Measurements from ENCODE around the gene KRTAP12-4. TPM values are rescaled to one million over a fixed set of nuclear protein-coding genes. Genes with fewer than 3 reads are reported as not detected.
"Not testable (repeated sequence)": the region's sequence is repeated elsewhere in the genome, so short reads cannot be mapped to it uniquely, and the experiment has no call there.

KRTAP12-4 gene
- total RNA-seq, 2 experiments from 2014 or later: not detected

DNA sequence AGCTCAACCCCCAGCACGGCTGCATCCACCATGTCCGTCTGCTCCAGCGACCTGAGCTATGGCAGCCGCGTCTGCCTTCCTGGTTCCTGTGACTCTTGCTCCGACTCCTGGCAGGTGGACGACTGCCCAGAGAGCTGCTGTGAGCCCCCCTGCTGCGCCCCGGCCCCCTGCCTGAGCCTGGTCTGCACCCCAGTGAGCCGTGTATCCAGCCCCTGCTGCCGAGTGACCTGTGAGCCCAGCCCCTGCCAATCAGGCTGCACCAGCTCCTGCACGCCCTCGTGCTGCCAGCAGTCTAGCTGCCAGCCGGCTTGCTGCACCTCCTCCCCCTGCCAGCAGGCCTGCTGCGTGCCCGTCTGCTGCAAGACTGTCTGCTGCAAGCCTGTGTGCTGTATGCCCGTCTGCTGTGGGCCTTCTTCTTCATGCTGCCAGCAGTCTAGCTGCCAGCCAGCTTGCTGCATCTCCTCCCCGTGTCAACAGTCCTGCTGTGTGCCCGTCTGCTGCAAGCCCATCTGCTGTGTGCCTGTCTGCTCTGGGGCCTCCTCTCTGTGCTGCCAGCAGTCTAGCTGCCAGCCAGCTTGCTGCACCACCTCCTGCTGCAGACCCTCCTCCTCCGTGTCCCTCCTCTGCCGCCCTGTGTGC lies 42.8 kb upstream of the KRTAP12-4 start, which contains the start of gene KRTAP10-12:
KRTAP10-12 (plus strand) TSS at position 1 of the 639 bp plus-strand sequence; CDS start at position 31, 30 bp downstream.
- Mint-ChIP-seq H3K27me3 (peaks cover 50% of the 10 kb centered on the region), H3K9me3 (peaks cover 14% of the 10 kb centered on the region)
- intact Hi-C loops (cut with micrococcal nuclease); DNase-seq; H3K36me3 Mint-ChIP-seq; H3K4me1 Mint-ChIP-seq (ENCODE audit: low read depth); H3K4me3 Mint-ChIP-seq; H3K27ac Mint-ChIP-seq: not testable (repeated sequence)
- CTCF ChIA-PET: interaction anchor here (1.0 kb wide), 1 partner anchor 96 kb away, joined by 4 read pairs; no protein-coding TSS in a partner anchor
- POLR2A ChIA-PET: interaction anchor here (0.6 kb wide), 1 partner anchor 645 kb away, joined by 4 read pairs; no protein-coding TSS in a partner anchor

DNA sequence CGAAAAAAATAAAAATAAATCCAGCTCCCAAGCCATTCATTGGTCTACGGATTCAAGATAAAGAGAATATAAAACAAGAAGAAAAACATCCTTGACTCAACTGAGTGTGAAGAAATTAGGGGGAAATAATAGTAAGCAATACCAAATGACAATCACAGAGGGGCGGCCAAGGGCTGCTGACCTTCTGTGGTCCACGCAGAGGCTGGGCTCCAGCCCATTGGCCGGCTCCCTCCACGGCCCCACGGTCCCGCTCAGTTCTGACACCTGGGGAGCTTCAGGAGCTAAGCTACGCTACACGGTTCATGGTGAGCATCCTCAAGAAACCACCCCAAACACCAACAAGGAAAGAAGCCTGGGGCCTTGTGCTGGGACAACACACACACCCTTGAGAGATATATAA lies 42.1 kb upstream of the KRTAP12-4 start:
- Mint-ChIP-seq H3K27ac (no peak overlapping the region), H3K4me1 (ENCODE audit: low read depth) (peaks cover 6% of the 10 kb centered on the region), H3K9me3 (peaks cover 17% of the 10 kb centered on the region), H3K36me3 (peaks cover 8% of the 10 kb centered on the region), H3K27me3 (peaks cover 45% of the 10 kb centered on the region), H3K4me3 (no peak overlapping the region)
- CTCF ChIA-PET: interaction anchor here (0.6 to 1.0 kb wide), 2 partner anchors 46 to 97 kb away, joined by 3 to 4 read pairs; no protein-coding TSS in a partner anchor
- POLR2A ChIA-PET: interaction anchor here (0.6 kb wide), 1 partner anchor 646 kb away, joined by 4 read pairs; no protein-coding TSS in a partner anchor
- intact Hi-C loops (cut with micrococcal nuclease): no loop called here
- no peak for DNase-seq

DNA sequence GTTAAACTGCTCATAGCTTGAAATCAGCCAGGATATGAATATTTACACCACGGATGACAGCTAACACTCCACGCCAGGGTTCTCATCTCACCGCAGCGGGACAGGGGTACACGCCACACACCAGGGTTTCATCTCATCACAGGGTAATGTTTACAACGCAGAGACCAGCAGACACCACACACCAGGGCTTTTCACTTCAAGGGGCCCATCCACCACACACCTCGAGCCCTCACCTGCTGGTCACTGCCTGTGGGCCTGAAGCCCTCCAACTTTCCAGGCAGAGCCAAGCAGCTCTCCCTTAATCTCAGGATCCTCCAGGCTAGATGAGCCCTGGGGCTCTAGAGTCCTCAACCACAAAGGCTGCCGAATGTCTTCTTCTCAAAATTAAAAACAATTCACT lies 41.2 kb upstream of the KRTAP12-4 start:
- no peak for DNase-seq
- Mint-ChIP-seq H3K4me1 (ENCODE audit: low read depth) (peaks cover 6% of the 10 kb centered on the region), H3K4me3 (no peak overlapping the region), H3K9me3 (peaks cover 17% of the 10 kb centered on the region), H3K27ac (no peak overlapping the region), H3K36me3 (peaks cover 8% of the 10 kb centered on the region), H3K27me3 (peaks cover 39% of the 10 kb centered on the region)
- ChIA-PET POLR2A (no interaction called here), CTCF (no interaction called here)
- intact Hi-C loops (cut with micrococcal nuclease): no loop called here

DNA sequence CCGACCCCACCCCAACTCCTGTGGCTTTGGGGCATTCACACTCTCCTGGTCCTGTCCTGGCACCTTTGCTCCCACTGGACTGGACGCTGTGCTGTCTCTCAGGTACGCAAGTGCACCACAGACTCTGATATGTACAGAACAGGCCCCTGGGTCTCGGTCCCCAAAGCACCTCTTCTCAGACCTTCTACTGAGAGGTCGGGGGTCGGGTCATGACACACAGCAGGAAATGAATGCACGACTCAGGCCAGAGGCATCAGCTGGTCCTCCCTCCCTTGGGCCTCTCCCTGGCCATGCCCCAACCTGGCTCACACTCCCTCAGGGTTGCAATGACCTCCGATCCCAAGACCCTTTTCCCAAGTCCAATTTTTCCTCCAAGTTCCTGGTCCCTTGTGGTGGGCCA lies 40.7 kb upstream of the KRTAP12-4 start:
- intact Hi-C loops (cut with micrococcal nuclease): no loop called here
- Mint-ChIP-seq H3K27ac (no peak overlapping the region), H3K9me3 (peaks cover 17% of the 10 kb centered on the region), H3K4me1 (ENCODE audit: low read depth) (peaks cover 6% of the 10 kb centered on the region), H3K4me3 (no peak overlapping the region), H3K27me3 (peaks cover 37% of the 10 kb centered on the region), H3K36me3 (peaks cover 8% of the 10 kb centered on the region)
- no peak for DNase-seq
- CTCF ChIA-PET: no interaction called here
- POLR2A ChIA-PET: no interaction called here

DNA sequence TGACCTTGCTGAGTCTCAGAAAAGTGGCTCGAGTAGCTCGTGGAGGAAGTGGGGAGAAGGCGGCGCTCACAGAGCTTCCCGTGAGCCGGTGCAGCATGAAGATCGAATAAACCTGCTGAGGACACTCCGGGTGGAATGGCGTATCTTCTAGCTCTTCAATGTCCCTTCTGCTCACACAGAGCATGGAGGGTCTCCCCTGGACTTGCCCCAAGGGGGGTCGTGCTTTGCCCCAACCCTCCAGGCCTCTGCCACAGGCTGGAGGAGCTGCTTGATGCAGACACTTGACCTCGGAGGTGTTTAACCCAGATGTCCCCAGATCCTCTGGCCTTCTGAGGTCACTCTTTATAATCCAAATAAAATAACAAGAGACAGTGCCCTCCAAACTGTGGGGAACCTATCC lies 40.3 kb upstream of the KRTAP12-4 start:
- H3K27me3 Mint-ChIP-seq: peaks cover 33% of the 10 kb centered on the region
- no peak overlapping the region for H3K27ac Mint-ChIP-seq
- ChIA-PET CTCF (no interaction called here), POLR2A (no interaction called here)
- no peak for DNase-seq
- intact Hi-C loops (cut with micrococcal nuclease): no loop called here
- H3K9me3 Mint-ChIP-seq: peaks cover 17% of the 10 kb centered on the region
- H3K4me3 Mint-ChIP-seq: no peak overlapping the region
- H3K4me1 Mint-ChIP-seq (ENCODE audit: low read depth): peaks cover 6% of the 10 kb centered on the region
- peaks cover 8% of the 10 kb centered on the region for H3K36me3 Mint-ChIP-seq

DNA sequence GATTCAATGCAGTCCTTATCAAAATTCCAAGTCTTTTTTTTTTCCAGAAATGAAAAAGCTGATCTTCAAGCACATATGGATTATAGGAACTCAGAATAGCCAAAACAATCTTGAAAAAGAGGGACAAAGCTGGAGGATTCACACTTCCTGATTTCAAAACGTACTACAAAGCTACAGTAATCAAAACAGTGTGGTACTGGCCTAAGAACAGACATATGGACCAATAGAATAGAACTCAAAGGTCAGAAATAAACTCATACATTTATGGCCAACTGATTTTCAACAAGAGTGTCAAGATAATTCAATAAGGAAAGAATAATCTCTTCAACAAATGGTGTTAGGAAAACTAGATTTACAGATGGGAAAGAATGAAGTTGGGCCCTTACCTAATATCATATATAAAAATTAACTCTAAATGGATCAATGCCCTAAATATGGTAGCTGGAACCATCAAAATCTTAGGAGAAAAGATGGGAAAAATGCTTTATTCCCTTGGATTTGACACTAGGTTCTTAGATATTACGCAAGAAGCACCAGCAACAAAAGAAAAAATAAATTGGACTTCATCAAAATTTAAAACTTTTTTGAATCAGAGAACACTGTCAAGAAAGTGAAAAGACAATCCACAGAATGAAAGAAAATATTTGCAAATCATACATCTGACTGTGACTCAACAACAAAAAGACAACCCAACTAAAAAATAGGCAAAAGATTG lies 38.5 kb upstream of the KRTAP12-4 start:
- intact Hi-C loops (cut with micrococcal nuclease): no loop called here
- peaks cover 8% of the 10 kb centered on the region for H3K36me3 Mint-ChIP-seq
- no peak for DNase-seq
- H3K4me3 Mint-ChIP-seq: no peak overlapping the region
- H3K27me3 Mint-ChIP-seq: peaks cover 20% of the 10 kb centered on the region
- no peak overlapping the region for H3K27ac Mint-ChIP-seq
- H3K9me3 Mint-ChIP-seq: peaks cover 17% of the 10 kb centered on the region
- POLR2A ChIA-PET: no interaction called here
- peaks cover 6% of the 10 kb centered on the region for H3K4me1 Mint-ChIP-seq (ENCODE audit: low read depth)
- CTCF ChIA-PET: no interaction called here

DNA sequence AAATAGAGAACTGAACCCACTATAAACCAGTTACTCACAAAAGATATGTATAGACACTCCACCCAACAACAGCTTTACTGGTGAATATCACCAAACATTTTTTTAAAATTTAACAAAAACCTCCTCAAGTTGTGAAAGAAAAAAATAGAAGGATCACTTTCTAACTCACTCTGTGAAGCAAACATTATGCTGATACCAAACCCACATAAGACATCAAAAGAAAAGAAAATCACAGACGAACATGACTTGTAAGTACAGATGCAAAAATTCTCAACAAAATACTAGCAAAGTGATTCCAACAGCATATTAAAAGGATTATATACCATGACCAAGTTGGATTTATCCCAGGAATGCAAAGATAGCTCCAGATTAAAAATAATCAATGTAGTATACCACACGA lies 37.2 kb upstream of the KRTAP12-4 start:
- POLR2A ChIA-PET: no interaction called here
- CTCF ChIA-PET: interaction anchor here (0.9 kb wide), 1 partner anchor 12 kb away, joined by 3 read pairs; no protein-coding TSS in a partner anchor
- peaks cover 17% of the 10 kb centered on the region for H3K9me3 Mint-ChIP-seq
- peaks cover 8% of the 10 kb centered on the region for H3K4me1 Mint-ChIP-seq (ENCODE audit: low read depth)
- DNase-seq: no peak
- no peak overlapping the region for H3K4me3 Mint-ChIP-seq
- intact Hi-C loops (cut with micrococcal nuclease): no loop called here
- peaks cover 11% of the 10 kb centered on the region for H3K27me3 Mint-ChIP-seq
- H3K27ac Mint-ChIP-seq: no peak overlapping the region
- H3K36me3 Mint-ChIP-seq: peaks cover 8% of the 10 kb centered on the region

DNA sequence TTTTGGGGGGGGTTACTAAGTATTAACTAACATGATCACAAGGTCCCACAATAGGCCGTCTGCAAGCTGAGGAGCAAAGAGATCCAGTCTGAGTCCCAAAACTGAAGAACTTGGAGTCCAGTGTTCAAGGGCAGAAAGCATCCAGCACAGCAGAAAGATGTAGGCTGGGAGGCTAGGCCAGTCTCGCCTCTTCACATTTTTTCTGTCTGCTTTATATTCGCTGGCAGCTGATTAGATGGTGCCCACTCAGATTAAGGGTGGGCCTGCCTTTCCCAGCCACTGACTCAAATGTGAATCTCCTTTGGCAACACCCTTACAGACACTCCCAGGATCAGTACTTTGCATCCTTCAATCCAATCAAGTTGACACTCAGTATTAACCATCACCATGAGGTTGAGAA lies 35.3 kb upstream of the KRTAP12-4 start:
- intact Hi-C loops (cut with micrococcal nuclease); DNase-seq; CTCF ChIA-PET: not testable (repeated sequence)

DNA sequence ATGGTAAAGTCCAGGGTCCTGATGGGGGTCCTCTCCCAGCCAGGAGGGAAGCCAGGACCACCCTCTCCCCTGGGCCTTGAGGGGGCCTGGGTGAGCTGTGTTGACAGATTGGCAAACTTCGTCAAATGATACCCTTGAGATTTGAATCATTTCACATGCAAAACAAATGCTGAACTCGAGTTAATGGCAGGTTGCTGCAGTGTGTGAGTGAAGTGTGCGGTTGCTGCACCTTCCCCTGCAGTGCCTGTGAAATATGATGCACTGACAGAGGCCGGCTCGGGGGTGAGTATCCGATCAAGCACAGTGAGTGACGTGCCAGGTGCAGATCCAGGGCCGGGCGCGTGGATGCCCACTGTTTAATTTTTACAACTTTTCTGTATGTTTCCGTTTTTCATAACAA lies 33.2 kb upstream of the KRTAP12-4 start:
- H3K4me3 Mint-ChIP-seq: no peak overlapping the region
- intact Hi-C loops (cut with micrococcal nuclease): no loop called here
- H3K27me3 Mint-ChIP-seq: peaks cover 9% of the 10 kb centered on the region
- peaks cover 9% of the 10 kb centered on the region for H3K4me1 Mint-ChIP-seq (ENCODE audit: low read depth)
- no peak overlapping the region for H3K27ac Mint-ChIP-seq
- H3K36me3 Mint-ChIP-seq: peaks cover 4% of the 10 kb centered on the region
- ChIA-PET CTCF (no interaction called here), POLR2A (no interaction called here)
- H3K9me3 Mint-ChIP-seq: peaks cover 7% of the 10 kb centered on the region
- no peak for DNase-seq

More for the DNA sequence above, 35.3 kb upstream of the KRTAP12-4 start:
- H3K27me3 Mint-ChIP-seq, H3K36me3 Mint-ChIP-seq, H3K4me3 Mint-ChIP-seq, H3K27ac Mint-ChIP-seq, POLR2A ChIA-PET: not testable (repeated sequence)
- H3K4me1 Mint-ChIP-seq (ENCODE audit: low read depth): peaks cover 11% of the 10 kb centered on the region
- peaks cover 17% of the 10 kb centered on the region for H3K9me3 Mint-ChIP-seq

DNA sequence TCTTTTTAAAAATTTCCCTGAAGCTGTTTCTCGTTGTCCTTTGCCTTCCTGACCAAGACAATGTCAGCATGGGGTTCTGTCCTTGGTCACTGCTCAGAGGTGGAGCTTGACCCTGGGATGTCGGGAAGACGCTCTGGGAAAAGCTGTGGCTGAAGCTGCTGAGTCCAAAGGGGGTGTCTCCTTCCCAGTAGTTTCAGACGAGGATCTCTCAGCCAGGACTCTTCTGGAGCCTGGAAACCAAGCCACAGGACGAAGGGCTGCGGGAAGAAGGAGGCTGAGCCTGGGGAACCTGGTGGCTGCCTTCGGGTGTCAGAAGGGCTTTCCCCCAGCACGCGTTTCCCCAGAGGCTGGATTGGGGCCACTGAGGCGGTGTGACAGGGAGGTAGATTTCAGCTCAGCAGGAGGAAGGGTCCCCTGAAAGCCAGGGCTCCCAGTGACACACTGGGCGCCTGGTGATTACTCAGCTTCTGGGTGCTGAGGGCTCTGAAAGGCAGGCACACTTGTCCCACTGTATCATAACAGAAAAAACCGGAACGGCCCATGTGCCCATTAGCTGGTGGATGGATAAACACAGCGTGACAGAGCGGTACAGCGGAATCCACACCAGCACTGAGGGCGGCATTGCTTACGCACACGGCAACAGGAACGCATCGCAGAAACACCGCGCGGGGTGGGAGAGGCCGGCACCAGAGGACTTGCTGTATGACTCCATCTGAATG lies 32.5 kb upstream of the KRTAP12-4 start:
- ChIA-PET POLR2A (no interaction called here), CTCF (no interaction called here)
- Mint-ChIP-seq H3K4me1 (ENCODE audit: low read depth) (peaks cover 9% of the 10 kb centered on the region), H3K27ac (no peak overlapping the region), H3K27me3 (peaks cover 9% of the 10 kb centered on the region), H3K36me3 (no peaks in the 10 kb centered on the region), H3K9me3 (peaks cover under 1% of the 10 kb centered on the region), H3K4me3 (no peak overlapping the region)
- intact Hi-C loops (cut with micrococcal nuclease): no loop called here
- DNase-seq: no peak

DNA sequence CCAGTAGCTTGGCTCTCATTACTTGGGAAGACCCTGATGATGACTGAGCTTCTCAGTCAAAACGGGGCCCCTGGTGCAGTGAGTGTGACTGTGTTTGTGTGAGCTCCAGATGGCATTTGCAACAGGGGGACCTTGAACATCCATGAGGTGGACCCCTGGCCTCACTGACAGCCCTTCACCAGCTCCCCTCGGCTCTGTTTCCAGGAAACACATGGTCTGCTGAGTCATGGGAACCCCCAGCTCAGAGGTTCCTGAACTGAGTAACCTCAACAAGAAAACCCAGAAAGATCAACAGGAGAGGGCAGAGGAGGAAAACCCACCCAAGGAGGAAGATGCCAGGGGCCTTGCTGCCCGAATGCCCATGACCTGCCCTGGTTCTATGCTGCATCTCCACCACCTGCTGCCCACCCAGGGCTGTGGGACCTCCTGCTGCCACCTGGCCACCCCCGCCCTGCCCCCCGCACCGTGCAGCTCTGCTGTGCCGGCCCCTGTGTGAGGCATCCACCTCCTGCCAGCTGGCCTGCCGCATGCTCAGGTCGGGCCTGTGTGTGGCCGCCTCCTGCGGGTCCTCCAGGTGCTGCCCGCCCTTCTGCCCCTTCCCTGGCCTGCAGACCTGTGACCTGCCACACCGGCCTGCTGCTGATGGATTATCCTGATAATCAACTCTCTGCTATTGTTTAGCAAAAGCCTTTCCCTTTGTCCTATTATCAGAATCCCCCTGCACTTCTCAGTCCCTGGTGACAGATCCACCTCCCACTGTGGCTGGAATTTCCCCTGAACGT lies 31.7 kb upstream of the KRTAP12-4 start:
- no peaks in the 10 kb centered on the region for H3K36me3 Mint-ChIP-seq
- intact Hi-C loops (cut with micrococcal nuclease): no loop called here
- no peak overlapping the region for H3K27ac Mint-ChIP-seq
- CTCF ChIA-PET: no interaction called here
- H3K9me3 Mint-ChIP-seq: no peaks in the 10 kb centered on the region
- DNase-seq: no peak
- H3K4me3 Mint-ChIP-seq: no peak overlapping the region
- peaks cover 6% of the 10 kb centered on the region for H3K4me1 Mint-ChIP-seq (ENCODE audit: low read depth)
- H3K27me3 Mint-ChIP-seq: peaks cover 9% of the 10 kb centered on the region
- POLR2A ChIA-PET: no interaction called here

DNA sequence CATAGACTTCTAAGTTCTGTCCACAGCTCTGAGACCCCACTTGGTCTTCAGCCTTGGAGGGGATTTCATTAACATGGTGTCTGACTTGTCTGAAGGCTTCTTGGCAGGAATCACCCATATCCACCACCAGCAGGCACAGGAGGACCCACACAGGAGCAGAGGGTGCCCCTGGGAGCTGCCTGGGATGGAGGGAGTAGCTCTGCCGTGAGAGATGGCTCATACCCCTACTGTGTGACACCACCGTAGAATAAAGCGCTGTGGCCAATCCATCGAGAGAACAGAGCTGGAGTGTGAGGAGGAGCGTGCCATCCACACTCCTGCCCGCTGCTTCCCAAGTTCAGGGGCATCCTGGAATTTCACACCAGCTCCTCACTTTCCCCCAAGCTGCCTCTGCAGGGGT lies 30.6 kb upstream of the KRTAP12-4 start:
- intact Hi-C loops (cut with micrococcal nuclease); H3K27ac Mint-ChIP-seq; H3K9me3 Mint-ChIP-seq; DNase-seq; H3K4me1 Mint-ChIP-seq (ENCODE audit: low read depth); CTCF ChIA-PET; H3K27me3 Mint-ChIP-seq; POLR2A ChIA-PET; H3K36me3 Mint-ChIP-seq; H3K4me3 Mint-ChIP-seq: not testable (repeated sequence)

Data from activated CD4-positive, alpha-beta memory T cell treated with anti-CD3 and anti-CD28 coated beads for 36 hours (primary cell).